Fibroblast of lung (primary cell): ENCODE results near the gene SLC6A13. TPM values are rescaled to one million over a fixed set of nuclear protein-coding genes. Genes with fewer than 3 reads are reported as not detected.

ENCODE experiments used
- DNase-seq, 2 donors: peaks; one replicate each; pipeline versions ENCODE4 v3.0.0 to v3.0.0-alpha.2; 2010; ENCODE audit warnings: low read depth in 2 of 2
- H2AFZ ChIP-seq: 2 replicates; pipeline ENCODE4 v1.5.1; 2012; ENCODE audit warnings: low read length, control low read depth, inconsistent platforms
- H3K27ac ChIP-seq: 2 replicates; pipeline ENCODE4 v1.5.1; 2011; ENCODE audit warnings: low read length, control low read depth; ENCODE audit not compliant: insufficient read depth
- H3K27me3 ChIP-seq: 2 replicates; pipeline ENCODE4 v1.5.1; 2011; ENCODE audit warnings: mild to moderate bottlenecking, low read length; ENCODE audit not compliant: control insufficient read depth, insufficient read depth
- H3K36me3 ChIP-seq: 2 replicates; pipeline ENCODE4 v1.5.1; 2011; ENCODE audit warnings: low read length; ENCODE audit not compliant: control insufficient read depth, insufficient read depth
- H3K4me1 ChIP-seq: 2 replicates; pipeline ENCODE4 v1.5.1; 2011; ENCODE audit warnings: low read length; ENCODE audit not compliant: control insufficient read depth, insufficient read depth; ENCODE audit errors: extremely low read depth
- H3K4me2 ChIP-seq: 2 replicates; pipeline ENCODE4 v1.5.1; 2011; ENCODE audit warnings: low read length, control low read depth; ENCODE audit not compliant: insufficient read depth; ENCODE audit errors: extremely low read depth
- H3K4me3 ChIP-seq, 4 experiments: fragments of 200-600 bp in 1 of 4; sonication (generic) in 1 of 4; replicated peaks in 1 of 4; 2 replicates each; pipeline ENCODE4 v1.5.1; 2011 to 2016; ENCODE audit warnings: low read length in 4 of 4, low read depth in 3 of 4, mild to moderate bottlenecking in 3 of 4, control low read depth in 2 of 4, inconsistent platforms in 1 of 4, mixed read lengths in 1 of 4; ENCODE audit not compliant: insufficient read depth in 1 of 4; ENCODE audit errors: control extremely low read depth in 1 of 4
- H3K79me2 ChIP-seq: 2 replicates; pipeline ENCODE4 v1.5.1; 2012; ENCODE audit warnings: mild to moderate bottlenecking, low read length, inconsistent platforms; ENCODE audit not compliant: control insufficient read depth, insufficient read depth
- H3K9ac ChIP-seq: 2 replicates; pipeline ENCODE4 v1.5.1; 2011; ENCODE audit warnings: mild to moderate bottlenecking, low read length, control low read depth; ENCODE audit not compliant: insufficient read depth
- H3K9me3 ChIP-seq: 2 replicates; pipeline ENCODE4 v1.5.1; 2012; ENCODE audit warnings: low read depth, low read length; ENCODE audit not compliant: control insufficient read depth, insufficient read depth
- H4K20me1 ChIP-seq: 2 replicates; pipeline ENCODE4 v1.5.1; 2011; ENCODE audit warnings: low read length; ENCODE audit not compliant: control insufficient read depth, insufficient read depth; ENCODE audit errors: extremely low read depth
- EZH2 ChIP-seq: IDR thresholded peaks from 2 replicates; pipeline ENCODE4 v1.5.1; 2012; ENCODE audit warnings: low read length, control low read depth, mild to moderate bottlenecking; ENCODE audit errors: missing control alignments
- polyA plus RNA-seq, 2 donors: library from polyadenylated mRNA; depleted of rRNA in 1 of 2; stranded (reverse) in 1 of 2; unstranded in 1 of 2; fragments of >200 nt; gene quantifications; 2 replicates each; pipeline ENCODE4 v1.2.1, GENCODE V29; 2011 to 2012; ENCODE audit warnings: missing spikeins in 1 of 2
- total RNA-seq: library from RNA; depleted of rRNA; stranded (reverse); fragments of >200 nt; gene quantifications from 2 replicates; pipeline ENCODE4 v1.2.1, GENCODE V29; 2014
- TF ChIP-seq, protein P1 (sequence below), 2 donors: IDR thresholded peaks in 1 of 2; conservative IDR thresholded peaks in 1 of 2; 1 replicate in 1 of 2; 2 replicates in 1 of 2; pipeline ENCODE4 v1.5.1; 2011 to 2012; ENCODE audit warnings: low read length in 2 of 2, control low read depth in 1 of 2, inconsistent platforms in 1 of 2, low read depth in 1 of 2, mild to moderate bottlenecking in 1 of 2

Gene SLC6A13
- total and polyA plus RNA-seq, 2 donors (not counting 1 experiment from before 2014, with no cell fraction given): not detected

- Histone ChIP-seq H3K4me1 (no peaks in the 10 kb centered on the region), H3K9ac (no peak overlapping the region), H4K20me1 (no peaks in the 10 kb centered on the region), H3K4me2 (no peak overlapping the region), H3K79me2 (no peaks in the 10 kb centered on the region), H3K27me3 (no peaks in the 10 kb centered on the region), H2AFZ (no peak overlapping the region), H3K36me3 (peaks cover 2% of the 10 kb centered on the region), H3K27ac (no peak overlapping the region), H3K4me3 (no peak overlapping the region), H3K9me3 (no peaks in the 10 kb centered on the region)
- TF ChIP-seq, protein P1, sequence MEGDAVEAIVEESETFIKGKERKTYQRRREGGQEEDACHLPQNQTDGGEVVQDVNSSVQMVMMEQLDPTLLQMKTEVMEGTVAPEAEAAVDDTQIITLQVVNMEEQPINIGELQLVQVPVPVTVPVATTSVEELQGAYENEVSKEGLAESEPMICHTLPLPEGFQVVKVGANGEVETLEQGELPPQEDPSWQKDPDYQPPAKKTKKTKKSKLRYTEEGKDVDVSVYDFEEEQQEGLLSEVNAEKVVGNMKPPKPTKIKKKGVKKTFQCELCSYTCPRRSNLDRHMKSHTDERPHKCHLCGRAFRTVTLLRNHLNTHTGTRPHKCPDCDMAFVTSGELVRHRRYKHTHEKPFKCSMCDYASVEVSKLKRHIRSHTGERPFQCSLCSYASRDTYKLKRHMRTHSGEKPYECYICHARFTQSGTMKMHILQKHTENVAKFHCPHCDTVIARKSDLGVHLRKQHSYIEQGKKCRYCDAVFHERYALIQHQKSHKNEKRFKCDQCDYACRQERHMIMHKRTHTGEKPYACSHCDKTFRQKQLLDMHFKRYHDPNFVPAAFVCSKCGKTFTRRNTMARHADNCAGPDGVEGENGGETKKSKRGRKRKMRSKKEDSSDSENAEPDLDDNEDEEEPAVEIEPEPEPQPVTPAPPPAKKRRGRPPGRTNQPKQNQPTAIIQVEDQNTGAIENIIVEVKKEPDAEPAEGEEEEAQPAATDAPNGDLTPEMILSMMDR (conservative IDR thresholded peaks at IDR 0.05 in 1 of 2, IDR thresholded peaks at IDR 0.05 in 1 of 2; ENCODE audit: low read depth in 1 of 2, low read length in 2 of 2): no peak
- no peak for TF ChIP-seq EZH2
- DNase-seq: no peak
These were observed 32.5 kb upstream of the SLC6A13 start for GRCh38 chr12:295132-295531.

GRCh38 chr12:293199-293598 is 30.6 kb upstream of the SLC6A13 start:
- no peak overlapping the region for H3K4me3 ChIP-seq
- no peaks in the 10 kb centered on the region for H4K20me1 ChIP-seq
- peaks cover 2% of the 10 kb centered on the region for H3K4me1 ChIP-seq
- H3K4me2 ChIP-seq: no peak overlapping the region
- DNase-seq: no peak
- H3K9me3 ChIP-seq: no peaks in the 10 kb centered on the region
- H3K27me3 ChIP-seq: no peaks in the 10 kb centered on the region
- no peak overlapping the region for H2AFZ ChIP-seq
- no peaks in the 10 kb centered on the region for H3K79me2 ChIP-seq
- H3K27ac ChIP-seq: no peak overlapping the region
- TF ChIP-seq, protein P1 (conservative IDR thresholded peaks at IDR 0.05 in 1 of 2, IDR thresholded peaks at IDR 0.05 in 1 of 2; ENCODE audit: low read depth in 1 of 2, low read length in 2 of 2): no peak
- TF ChIP-seq EZH2: no peak
- H3K9ac ChIP-seq: no peak overlapping the region
- peaks cover 2% of the 10 kb centered on the region for H3K36me3 ChIP-seq

GRCh38 chr12:292186-292585 is 29.6 kb upstream of the SLC6A13 start:
- TF ChIP-seq EZH2: no peak
- TF ChIP-seq, protein P1 (conservative IDR thresholded peaks at IDR 0.05 in 1 of 2, IDR thresholded peaks at IDR 0.05 in 1 of 2; ENCODE audit: low read depth in 1 of 2, low read length in 2 of 2): no peak
- Histone ChIP-seq H3K4me2 (no peak overlapping the region), H3K9me3 (no peaks in the 10 kb centered on the region), H3K9ac (no peak overlapping the region), H3K4me1 (peaks cover 2% of the 10 kb centered on the region), H3K27me3 (no peaks in the 10 kb centered on the region), H2AFZ (no peak overlapping the region), H3K27ac (no peak overlapping the region), H3K4me3 (no peak overlapping the region), H4K20me1 (no peaks in the 10 kb centered on the region), H3K36me3 (peaks cover 2% of the 10 kb centered on the region), H3K79me2 (no peaks in the 10 kb centered on the region)
- DNase-seq: peak in 1 of 2 donors; percentile 63
